ENCODE results near the gene CRTC2. TPM values are rescaled to one million over a fixed set of nuclear protein-coding genes. Genes with fewer than 3 reads are reported as not detected.
"Not testable (repeated sequence)": the region's sequence is repeated elsewhere in the genome, so short reads cannot be mapped to it uniquely, and the experiment has no call there.

The CRTC2 gene
- total RNA-seq, 2 experiments from 2014 or later: 147 to 152 TPM

- Histone ChIP-seq H3K27ac (ENCODE audit: low read depth in 1 of 2, low read length in 2 of 2) (no peak overlapping the region), H3K27me3 (ENCODE audit: control insufficient read depth in 1 of 2, insufficient read depth in 2 of 2, low read length in 2 of 2) (no peaks in the 10 kb centered on the region), H3K4me3 (ENCODE audit: low read length) (no peak overlapping the region), H3K9me3 (ENCODE audit: control insufficient read depth in 1 of 2, insufficient read depth in 1 of 2, low read length in 2 of 2) (no peaks in the 10 kb centered on the region), H3K4me1 (ENCODE audit: insufficient read depth, low read length) (peaks cover 26% of the 10 kb centered on the region), H3K36me3 (ENCODE audit: insufficient read depth, low read length) (peaks cover 20% of the 10 kb centered on the region)
- intact Hi-C loops (cut with DNase I, micrococcal nuclease): no loop called here
- ATAC-seq (ENCODE audit: poor library complexity): no peak
- CTCF ChIA-PET: no interaction called here
- Mint-ChIP-seq H3K4me1 (ENCODE audit: low read depth) (peaks cover 41% of the 10 kb centered on the region), H3K9me3 (no peaks in the 10 kb centered on the region), H3K36me3 (ENCODE audit: low read depth) (peaks cover 39% of the 10 kb centered on the region), H3K27ac (peak overlapping the region; percentile 4), H3K4me3 (no peak overlapping the region), H3K27me3 (no peaks in the 10 kb centered on the region)
- POLR2A ChIA-PET: no interaction called here
- no peak for DNase-seq
- no peak for TF ChIP-seq CTCF (IDR thresholded peaks at IDR 0.05)
Observed at GRCh38 chr1:153908071-153908470, 50.3 kb downstream of the CRTC2 start.

DNA sequence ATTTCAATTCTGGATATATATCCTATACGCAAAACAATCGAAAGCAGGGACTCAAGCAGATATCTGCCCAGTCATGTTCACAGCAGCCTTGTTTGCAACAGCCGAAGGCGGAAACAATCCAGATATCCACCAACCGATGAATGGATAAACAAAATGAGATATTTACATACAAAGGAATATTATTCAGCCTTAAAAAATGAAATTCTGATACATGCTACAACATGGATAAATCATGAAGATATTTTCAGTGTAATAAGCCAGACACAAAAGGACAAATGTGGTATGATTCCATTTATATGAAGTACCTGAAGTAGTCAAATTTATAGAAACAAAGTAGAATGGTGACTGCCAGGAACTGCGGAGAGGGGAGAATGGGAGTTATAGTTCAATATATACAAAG, 51.3 kb downstream of the CRTC2 start:
- Histone ChIP-seq H3K36me3 (ENCODE audit: insufficient read depth, low read length) (peaks cover 20% of the 10 kb centered on the region), H3K4me1 (ENCODE audit: insufficient read depth, low read length) (peaks cover 22% of the 10 kb centered on the region), H3K27me3 (ENCODE audit: control insufficient read depth in 1 of 2, insufficient read depth in 2 of 2, low read length in 2 of 2) (no peaks in the 10 kb centered on the region), H3K9me3 (ENCODE audit: control insufficient read depth in 1 of 2, insufficient read depth in 1 of 2, low read length in 2 of 2) (no peaks in the 10 kb centered on the region), H3K4me3 (ENCODE audit: low read length) (no peak overlapping the region), H3K27ac (ENCODE audit: low read depth in 1 of 2, low read length in 2 of 2) (no peak overlapping the region)
- ChIA-PET POLR2A (no interaction called here), CTCF (no interaction called here)
- Mint-ChIP-seq H3K27me3 (no peaks in the 10 kb centered on the region), H3K4me3 (no peak overlapping the region), H3K36me3 (ENCODE audit: low read depth) (peaks cover 35% of the 10 kb centered on the region), H3K27ac (peak overlapping the region; percentile 44), H3K4me1 (ENCODE audit: low read depth) (peaks cover 36% of the 10 kb centered on the region), H3K9me3 (no peaks in the 10 kb centered on the region)
- DNase-seq (no peak), ATAC-seq (ENCODE audit: poor library complexity) (no peak)
- intact Hi-C loops (cut with DNase I, micrococcal nuclease): no loop called here
- no peak for TF ChIP-seq CTCF (IDR thresholded peaks at IDR 0.05)

DNA sequence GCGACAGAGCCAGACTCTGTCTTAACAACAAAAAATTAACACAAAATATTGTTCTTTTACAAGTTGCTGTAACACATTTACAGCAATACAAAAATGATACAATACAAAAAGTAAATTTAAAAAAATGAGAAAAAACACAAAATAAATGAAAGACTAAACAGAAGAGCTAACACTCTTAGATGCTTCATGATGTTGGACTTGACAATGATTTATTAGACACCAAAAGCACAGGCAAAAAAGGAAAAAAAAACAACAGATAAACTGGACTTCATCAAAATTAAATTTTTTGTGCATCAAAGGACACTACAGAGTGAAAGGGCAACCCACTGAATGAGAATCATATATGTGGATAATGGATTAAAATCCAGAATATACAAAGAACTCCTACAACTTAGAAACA, 52.0 kb downstream of the CRTC2 start:
- no peak for DNase-seq
- Mint-ChIP-seq H3K27me3 (no peaks in the 10 kb centered on the region), H3K4me1 (ENCODE audit: low read depth) (peaks cover 29% of the 10 kb centered on the region), H3K27ac (peak overlapping the region; percentile 44), H3K36me3 (ENCODE audit: low read depth) (peaks cover 28% of the 10 kb centered on the region), H3K4me3 (no peak overlapping the region), H3K9me3 (no peaks in the 10 kb centered on the region)
- H3K27ac ChIP-seq (ENCODE audit: low read depth in 1 of 2, low read length in 2 of 2): no peak overlapping the region
- intact Hi-C loops (cut with DNase I, micrococcal nuclease): no loop called here
- CTCF ChIA-PET: no interaction called here
- no peak for ATAC-seq (ENCODE audit: poor library complexity)
- no peak for TF ChIP-seq CTCF (IDR thresholded peaks at IDR 0.05)
- no peaks in the 10 kb centered on the region for H3K27me3 ChIP-seq (ENCODE audit: control insufficient read depth in 1 of 2, insufficient read depth in 2 of 2, low read length in 2 of 2)
- POLR2A ChIA-PET: no interaction called here
- peaks cover 22% of the 10 kb centered on the region for H3K4me1 ChIP-seq (ENCODE audit: insufficient read depth, low read length)
- H3K36me3 ChIP-seq (ENCODE audit: insufficient read depth, low read length): peaks cover 20% of the 10 kb centered on the region
- no peaks in the 10 kb centered on the region for H3K9me3 ChIP-seq (ENCODE audit: control insufficient read depth in 1 of 2, insufficient read depth in 1 of 2, low read length in 2 of 2)
- H3K4me3 ChIP-seq (ENCODE audit: low read length): no peak overlapping the region

GRCh38 chr1:153905908-153906307, 52.5 kb downstream of the CRTC2 start:
- H3K27me3 ChIP-seq (ENCODE audit: control insufficient read depth in 1 of 2, insufficient read depth in 2 of 2, low read length in 2 of 2); DNase-seq; H3K27ac ChIP-seq (ENCODE audit: low read depth in 1 of 2, low read length in 2 of 2); CTCF ChIA-PET; ATAC-seq (ENCODE audit: poor library complexity); H3K9me3 ChIP-seq (ENCODE audit: control insufficient read depth in 1 of 2, insufficient read depth in 1 of 2, low read length in 2 of 2); intact Hi-C loops (cut with DNase I, micrococcal nuclease); H3K4me3 ChIP-seq (ENCODE audit: low read length); H3K27me3 Mint-ChIP-seq; POLR2A ChIA-PET; H3K4me3 Mint-ChIP-seq; H3K9me3 Mint-ChIP-seq: not testable (repeated sequence)
- Mint-ChIP-seq H3K36me3 (ENCODE audit: low read depth) (peaks cover 23% of the 10 kb centered on the region), H3K27ac (peak overlapping the region; percentile 44), H3K4me1 (ENCODE audit: low read depth) (peaks cover 24% of the 10 kb centered on the region)
- H3K36me3 ChIP-seq (ENCODE audit: insufficient read depth, low read length): peaks cover 20% of the 10 kb centered on the region
- H3K4me1 ChIP-seq (ENCODE audit: insufficient read depth, low read length): peaks cover 22% of the 10 kb centered on the region

Measured in CD4-positive, alpha-beta T cell (primary cell).